Measurements from ENCODE around the gene COMMD1.
"Not testable (repeated sequence)": the region's sequence is repeated elsewhere in the genome, so short reads cannot be mapped to it uniquely, and the experiment has no call there.

COMMD1 gene

GRCh38 chr2:61951881-61952280, 46.4 kb downstream of the COMMD1 start:
- TF ChIP-seq, protein P1, sequence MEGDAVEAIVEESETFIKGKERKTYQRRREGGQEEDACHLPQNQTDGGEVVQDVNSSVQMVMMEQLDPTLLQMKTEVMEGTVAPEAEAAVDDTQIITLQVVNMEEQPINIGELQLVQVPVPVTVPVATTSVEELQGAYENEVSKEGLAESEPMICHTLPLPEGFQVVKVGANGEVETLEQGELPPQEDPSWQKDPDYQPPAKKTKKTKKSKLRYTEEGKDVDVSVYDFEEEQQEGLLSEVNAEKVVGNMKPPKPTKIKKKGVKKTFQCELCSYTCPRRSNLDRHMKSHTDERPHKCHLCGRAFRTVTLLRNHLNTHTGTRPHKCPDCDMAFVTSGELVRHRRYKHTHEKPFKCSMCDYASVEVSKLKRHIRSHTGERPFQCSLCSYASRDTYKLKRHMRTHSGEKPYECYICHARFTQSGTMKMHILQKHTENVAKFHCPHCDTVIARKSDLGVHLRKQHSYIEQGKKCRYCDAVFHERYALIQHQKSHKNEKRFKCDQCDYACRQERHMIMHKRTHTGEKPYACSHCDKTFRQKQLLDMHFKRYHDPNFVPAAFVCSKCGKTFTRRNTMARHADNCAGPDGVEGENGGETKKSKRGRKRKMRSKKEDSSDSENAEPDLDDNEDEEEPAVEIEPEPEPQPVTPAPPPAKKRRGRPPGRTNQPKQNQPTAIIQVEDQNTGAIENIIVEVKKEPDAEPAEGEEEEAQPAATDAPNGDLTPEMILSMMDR (conservative IDR thresholded peaks at IDR 0.05; ENCODE audit: low read length), result no peak
- no peak overlapping the region for H3K4me3 ChIP-seq (ENCODE audit: low read length)
- DNase-seq (ENCODE audit: low read depth), result no peak

GRCh38 chr2:61952288-61952687, 46.8 kb downstream of the COMMD1 start:
- no peak overlapping the region for H3K4me3 ChIP-seq (ENCODE audit: low read length)
- no peak for DNase-seq (ENCODE audit: low read depth)

GRCh38 chr2:61954856-61955255, 49.4 kb downstream of the COMMD1 start:
- not testable (repeated sequence) for H3K4me3 ChIP-seq (ENCODE audit: low read length)
- DNase-seq (ENCODE audit: low read depth), result peak; percentile 6

More at GRCh38 chr2:61952288-61952687, 46.8 kb downstream of the COMMD1 start:
- TF ChIP-seq, protein P1 (conservative IDR thresholded peaks at IDR 0.05; ENCODE audit: low read length), result no peak

GRCh38 chr2:61959381-61960293, 54.2 kb downstream of the COMMD1 start:
- TF ChIP-seq, protein P1 (conservative IDR thresholded peaks at IDR 0.05; ENCODE audit: low read length), result no peak

DNA sequence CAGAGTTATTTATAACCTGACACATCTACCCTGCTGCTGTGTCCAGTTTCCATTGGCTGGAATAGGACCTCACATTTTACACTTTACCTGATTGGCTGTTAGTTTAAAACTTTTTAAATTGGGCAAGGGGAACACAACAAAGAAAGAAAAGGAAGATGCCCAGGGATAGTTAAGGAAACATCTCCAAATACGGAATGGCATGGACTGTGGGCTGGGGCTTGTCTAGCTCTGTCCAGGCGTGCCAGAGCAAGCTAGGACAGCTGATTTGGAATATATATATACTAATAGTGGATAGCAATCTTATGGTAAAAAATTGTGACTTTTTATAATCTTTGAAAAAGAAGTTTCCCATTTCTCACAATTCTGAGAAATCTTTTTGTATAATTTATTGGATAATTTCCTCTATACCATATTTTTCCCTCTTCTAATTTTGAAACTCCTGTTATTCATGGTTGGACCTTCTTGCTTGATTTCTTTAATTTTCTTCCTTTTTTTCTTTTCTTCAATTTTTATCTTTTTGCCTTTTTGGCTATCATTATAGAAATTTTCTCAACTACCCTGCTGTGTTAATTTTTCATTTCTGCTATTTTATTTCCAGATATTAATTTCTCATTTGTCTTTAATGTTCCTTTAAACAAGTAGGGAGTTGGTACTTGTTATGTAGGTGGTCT, 55.9 kb downstream of the COMMD1 start:
- TF ChIP-seq, protein P1 (conservative IDR thresholded peaks at IDR 0.05; ENCODE audit: low read length), result no peak

More at GRCh38 chr2:61959381-61960293, 54.2 kb downstream of the COMMD1 start:
- no peak for DNase-seq (ENCODE audit: low read depth)
- no peak overlapping the region for H3K4me3 ChIP-seq (ENCODE audit: low read length)

DNA sequence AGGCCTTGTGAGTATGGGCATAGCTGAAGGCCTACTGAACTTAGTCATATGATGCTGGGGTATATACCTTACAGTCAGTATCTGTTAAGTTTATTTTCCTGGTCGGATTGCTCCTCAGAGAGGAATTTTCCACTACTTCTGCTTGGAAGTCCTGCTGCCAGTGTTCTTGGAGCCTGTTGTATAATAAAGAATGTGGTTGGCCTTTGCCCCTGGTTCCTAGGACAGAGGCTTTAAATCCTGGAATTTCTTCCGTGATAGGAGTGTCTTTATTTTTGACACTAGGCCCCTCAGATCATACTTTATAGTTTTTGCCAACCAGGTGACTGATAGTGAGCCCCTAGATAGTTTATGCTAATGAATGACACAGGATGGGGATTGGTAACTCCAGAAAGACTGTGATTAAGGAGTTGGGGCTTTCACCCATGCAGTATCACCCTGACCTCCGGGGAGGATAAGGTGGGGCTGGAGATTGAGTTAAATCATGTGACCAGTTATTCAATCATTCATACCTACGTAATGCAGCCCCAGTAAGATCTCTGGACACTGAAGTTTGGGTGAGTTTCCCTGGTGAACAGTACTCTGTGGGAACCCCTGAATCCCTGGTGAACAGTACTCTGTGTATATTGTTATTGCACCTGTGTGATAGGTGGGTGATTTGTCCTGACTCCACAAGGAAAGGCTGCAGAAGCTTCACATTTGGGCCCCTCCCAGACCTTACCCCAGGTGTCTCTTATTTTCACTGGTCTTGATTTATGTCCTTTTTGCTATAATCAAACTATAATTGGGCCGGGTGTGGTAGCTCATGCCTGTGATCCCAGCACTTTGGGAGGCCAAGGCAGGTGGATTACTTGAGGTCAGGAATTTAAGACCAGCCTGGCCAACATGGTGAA, 56.9 kb downstream of the COMMD1 start:
- H3K4me3 ChIP-seq (ENCODE audit: low read length), result no peak overlapping the region
- TF ChIP-seq, protein P1 (conservative IDR thresholded peaks at IDR 0.05; ENCODE audit: low read length), result no peak
- DNase-seq (ENCODE audit: low read depth), result no peak

More for the DNA sequence above, 55.9 kb downstream of the COMMD1 start:
- H3K4me3 ChIP-seq (ENCODE audit: low read length), result no peak overlapping the region
- no peak for DNase-seq (ENCODE audit: low read depth)

All from AG10803 (cell line).